Measurements from ENCODE around the gene TCOF1. TPM values are rescaled to one million over a fixed set of nuclear protein-coding genes. Genes with fewer than 3 reads are reported as not detected.

Gene TCOF1
- total and polyA plus RNA-seq, 2 of the 8 experiments (the other 6 are each of a cell fraction or from before 2014, with no cell fraction given), result 35.9 to 170 TPM

DNA sequence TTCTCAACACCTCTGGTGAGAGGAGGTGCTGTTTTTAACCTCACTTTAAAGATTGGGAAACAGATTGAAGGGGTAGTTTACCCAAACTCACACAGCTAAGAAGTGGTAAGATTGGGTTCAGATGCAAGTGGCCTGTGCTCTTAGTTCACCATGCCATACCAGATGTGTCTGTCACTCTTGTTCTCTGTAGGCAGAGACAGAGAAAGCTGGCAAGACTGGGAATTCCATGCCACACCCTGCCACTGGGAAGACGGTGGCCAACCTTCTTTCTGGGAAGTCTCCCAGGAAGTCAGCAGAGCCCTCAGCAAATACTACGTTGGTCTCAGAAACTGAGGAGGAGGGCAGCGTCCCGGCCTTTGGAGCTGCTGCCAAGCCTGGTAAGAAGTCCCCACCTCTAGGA lies 11.0 kb downstream of the TCOF1 start:
- Histone ChIP-seq H3K9me3 (ENCODE audit: insufficient read depth in 2 of 2, low read depth in 1 of 2, low read length in 1 of 2) (no peaks in the 10 kb centered on the region), H3K27me3 (replicated peaks in 1 of 4; ENCODE audit: control insufficient read depth in 3 of 4, extremely low read depth in 1 of 4, insufficient read depth in 3 of 4, low read length in 3 of 4) (no peaks in the 10 kb centered on the region), H4K20me1 (replicated peaks in 1 of 2; ENCODE audit: control insufficient read depth in 1 of 2, insufficient read depth in 2 of 2, low read length in 2 of 2) (peaks cover 13 to 24% of the 10 kb centered on the region in 2 experiments), H3K56ac (replicated peaks; ENCODE audit: insufficient read length, low read depth, low read length) (no peak overlapping the region), H4K5ac (ENCODE audit: insufficient read length, low read depth, low read length) (no peak overlapping the region), H3K4me2 (ENCODE audit: insufficient read depth in 1 of 2, low read depth in 2 of 2, low read length in 2 of 2) (no peak overlapping the region), H3K4me3 (ENCODE audit: extremely low read depth in 1 of 4, insufficient read depth in 2 of 4, low read depth in 3 of 4, low read length in 4 of 4) (no peak overlapping the region), H4K8ac (ENCODE audit: extremely low read depth, insufficient read depth, low read length) (no peak overlapping the region), H2BK120ac (replicated peaks; ENCODE audit: low read depth, low read length) (no peak overlapping the region), H3K4me1 (replicated peaks in 1 of 4; ENCODE audit: control insufficient read depth in 3 of 4, insufficient read depth in 4 of 4, low read length in 3 of 4) (no peaks in the 10 kb centered on the region), H2BK20ac (ENCODE audit: low read length) (no peak overlapping the region), H3K79me2 (ENCODE audit: control insufficient read depth in 1 of 2, insufficient read depth in 2 of 2, low read length in 2 of 2) (no peaks in the 10 kb centered on the region), H3K14ac (ENCODE audit: insufficient read length) (no peak overlapping the region), H2BK15ac (ENCODE audit: low read length) (no peak overlapping the region), H4K91ac (replicated peaks; ENCODE audit: insufficient read length, low read length) (no peak overlapping the region), H3K4ac (replicated peaks; ENCODE audit: insufficient read length, low read depth, low read length) (no peak overlapping the region), H3K27ac (ENCODE audit: low read depth, low read length) (no peak overlapping the region), H3K79me1 (ENCODE audit: low read depth, low read length) (peaks cover 2% of the 10 kb centered on the region; the same call in 1 of the 2 replicates), H2AK5ac (ENCODE audit: low read depth, low read length) (no peak overlapping the region), H2BK5ac (ENCODE audit: low read depth, low read length) (no peak overlapping the region), H2BK12ac (ENCODE audit: low read depth, low read length) (no peak overlapping the region), H3K23ac (ENCODE audit: insufficient read length) (no peak overlapping the region), H3K36me3 (ENCODE audit: control insufficient read depth in 2 of 4, insufficient read depth in 4 of 4, low read length in 3 of 4) (peaks cover 62 to 88% (median 86%) of the 10 kb centered on the region in 4 experiments), H3K18ac (ENCODE audit: extremely low read depth, low read length) (no peak overlapping the region), H3K23me2 (ENCODE audit: low read depth, low read length) (no peaks in the 10 kb centered on the region), H2AFZ (ENCODE audit: low read length) (no peak overlapping the region), H3K9ac (replicated peaks in 1 of 4; ENCODE audit: extremely low read depth in 1 of 4, low read depth in 3 of 4, low read length in 3 of 4) (no peak overlapping the region)
- WGBS, 2 experiments (ENCODE audit: extremely low coverage in 1 of 2, insufficient coverage in 1 of 2, insufficient read length in 1 of 2, insufficient replicate concordance in 2 of 2, low coverage in 1 of 2, low lambda C conversion rate in 2 of 2, missing lambda C conversion rate in 1 of 2), result 96% methylated on average over 4 of the region's 4 CpGs; no CpG with 5 or more reads in 1 of the 2 experiments
- DNase-seq (ENCODE audit: low read depth in 1 of 2, low spot score in 2 of 2), result no peak
- no peak for TF ChIP-seq RAD21 (IDR thresholded peaks at IDR 0.05 in 1 of 2, conservative IDR thresholded peaks at IDR 0.05 in 1 of 2; ENCODE audit: low read depth in 2 of 2, low read length in 2 of 2)
- TF ChIP-seq SAP30 (IDR thresholded peaks at IDR 0.05; ENCODE audit: insufficient read depth, insufficient replicate concordance, low read length), result no peak
- no peak for TF ChIP-seq TAF7 (optimal IDR thresholded peaks at IDR 0.05; ENCODE audit: borderline replicate concordance, low read depth, low read length)
- TF ChIP-seq TCF12 (IDR thresholded peaks at IDR 0.05; ENCODE audit: low read depth, low read length), result no peak
- no peak for TF ChIP-seq HDAC2 (IDR thresholded peaks at IDR 0.05; ENCODE audit: borderline replicate concordance in 1 of 2, low read depth in 2 of 2, low read length in 2 of 2)
- no peak for TF ChIP-seq PHF8 (conservative IDR thresholded peaks at IDR 0.05; ENCODE audit: low read depth, low read length)
- POLR2A ChIA-PET (ENCODE audit: partially characterized antibody), result interaction anchor here (1.3 to 32.3 kb wide), 5 partner anchors 8 to 81 kb away, joined by 4 to 455 read pairs (median 18); partner anchors contain the start of gene TCOF1
- FAIRE-seq, result no peak
- CTCF ChIA-PET (ENCODE audit: partially characterized antibody), result interaction anchor here (1.2 to 1.5 kb wide), 2 partner anchors 18 to 30 kb away, joined by 4 to 6 read pairs; no protein-coding TSS in a partner anchor
